K562 (cell line): ENCODE measurements around the gene ERP44. TPM values are rescaled to one million over a fixed set of nuclear protein-coding genes. Genes with fewer than 3 reads are reported as not detected.

Source experiments
- ATAC-seq: fragments of 200-7000 bp; cut with Tn5 transposase; 3 replicates; pipeline ENCODE4 v1.9.1; 2020; ENCODE audit warnings: moderate library complexity
- BruUV-seq: library from RNA; stranded (reverse); fragments of 400-500 nt; replicated peaks from 2 replicates; lab custom pipeline; 2021; lab: Mats Ljungman, UMichigan
- CTCF ChIA-PET: fragments of 300-600 bp; formaldehyde crosslinking; extraction: SDS; loops from one replicate; lab custom pipeline; 2021; ENCODE audit warnings: low intra/inter-chr PET ratio; lab: Yijun Ruan, JAX
- POLR2A ChIA-PET: fragments of 300-600, 350-650 bp; sonication (Branson Sonifier 250); formaldehyde crosslinking; extraction: SDS; loops from one replicate; lab custom pipeline; 2021; ENCODE audit warnings: antibody characterized with exemption, inconsistent platforms; lab: Yijun Ruan, JAX
- DNase-seq, 4 experiments: peaks; one replicate each; pipeline versions ENCODE4 v3.0.0 to v3.0.0-alpha.2; 2011 to 2018; ENCODE audit warnings: low spot score in 3 of 4, mixed read lengths in 3 of 4; ENCODE audit errors: extremely low read depth in 1 of 4
- FAIRE-seq: peaks from 2 replicates; lab custom pipeline; 2011; peaks lifted over from hg19 to GRCh38; lab: Jason Lieb, UNC
- H2AFZ ChIP-seq: 2 replicates; pipeline ENCODE4 v1.6.0; 2011; ENCODE audit warnings: low read depth, low read length, control low read depth, inconsistent platforms
- H3K27ac ChIP-seq: fragments of 200-600 bp; 3 replicates; pipeline ENCODE4 v1.8.0; 2011; ENCODE audit warnings: low read depth, mild to moderate bottlenecking, control low read depth, inconsistent platforms, low read length, moderate library complexity, mixed read lengths; ENCODE audit errors: extremely low read depth
- H3K27me3 ChIP-seq, 2 experiments: fragments of 300-600 bp in 1 of 2; 2 replicates in 1 of 2; 3 replicates in 1 of 2; pipeline versions ENCODE4 v1.6.0 to v1.8.0; 2011; ENCODE audit warnings: inconsistent platforms in 2 of 2, low read length in 2 of 2, mild to moderate bottlenecking in 1 of 2, mixed read lengths in 1 of 2, moderate library complexity in 1 of 2; ENCODE audit not compliant: control insufficient read depth in 2 of 2, insufficient read depth in 2 of 2
- H3K36me3 ChIP-seq: fragments of 300-600 bp; 3 replicates; pipeline ENCODE4 v1.8.0; 2011; ENCODE audit warnings: mild to moderate bottlenecking, low read length, inconsistent platforms; ENCODE audit not compliant: control insufficient read depth, insufficient read depth
- H3K4me1 ChIP-seq, 2 experiments: fragments of 200-600 bp in 1 of 2; replicated peaks in 1 of 2; 2 replicates in 1 of 2; 3 replicates in 1 of 2; pipeline versions ENCODE4 v1.5.1 to v1.8.0; 2011; ENCODE audit warnings: inconsistent platforms in 2 of 2, low read length in 2 of 2, mild to moderate bottlenecking in 1 of 2, mixed read lengths in 1 of 2, moderate library complexity in 1 of 2; ENCODE audit not compliant: control insufficient read depth in 2 of 2, insufficient read depth in 2 of 2
- H3K4me2 ChIP-seq: 2 replicates; pipeline ENCODE4 v1.6.1; 2011; ENCODE audit warnings: low read length, control low read depth, inconsistent platforms, mixed read lengths; ENCODE audit not compliant: insufficient read depth
- H3K4me3 ChIP-seq: fragments of 200-600 bp; sonication (generic), shearing (Covaris generic); 2 replicates; pipeline ENCODE4 v1.5.1; 2016; ENCODE audit warnings: control low read depth, inconsistent platforms
- H3K79me2 ChIP-seq: fragments of 200-600 bp; 3 replicates; pipeline ENCODE4 v1.8.0; 2011; ENCODE audit warnings: low read length, inconsistent platforms; ENCODE audit not compliant: control insufficient read depth, insufficient read depth
- H3K9ac ChIP-seq, 2 experiments: 2 replicates each; pipeline versions ENCODE4 v1.6.0 to v1.6.1; 2011; ENCODE audit warnings: low read depth in 2 of 2, low read length in 2 of 2, control low read depth in 1 of 2, inconsistent platforms in 1 of 2, mild to moderate bottlenecking in 1 of 2, mixed read lengths in 1 of 2; ENCODE audit not compliant: insufficient read depth in 1 of 2
- H3K9me1 ChIP-seq: one replicate; pipeline ENCODE4 v1.6.0; 2011; ENCODE audit warnings: inconsistent platforms, mild to moderate bottlenecking, low read length, moderate library complexity; ENCODE audit not compliant: control insufficient read depth, insufficient read depth
- H3K9me3 ChIP-seq: replicated peaks from 2 replicates; pipeline ENCODE4 v1.5.1; 2011; ENCODE audit warnings: low read depth, low read length, inconsistent platforms; ENCODE audit not compliant: control insufficient read depth, insufficient read depth
- H4K20me1 ChIP-seq: replicated peaks from 2 replicates; pipeline ENCODE4 v1.6.1; 2011; ENCODE audit warnings: low read length, inconsistent platforms, mixed read lengths; ENCODE audit not compliant: control insufficient read depth, insufficient read depth
- CGGBP1 ChIP-seq: fragments of 250-450 bp; sonication (Bioruptor Pico); IDR thresholded peaks from 2 replicates; pipeline ENCODE4 v1.9.0; 2021; ENCODE audit warnings: mild to moderate bottlenecking
- MAFG ChIP-seq: fragments of 450-650 bp; conservative IDR thresholded peaks from 2 replicates; pipeline ENCODE4 v1.6.1; 2016; ENCODE audit warnings: missing genetic modification characterization, missing compliant biosample characterization
- NFIC ChIP-seq: fragments of 450-650 bp; IDR thresholded peaks from 2 replicates; pipeline ENCODE4 v1.6.1; 2017; ENCODE audit warnings: mild to moderate bottlenecking, inconsistent platforms
- RBM25 ChIP-seq: fragments of 200-400 bp; formaldehyde crosslinking; IDR thresholded peaks from 2 replicates; pipeline ENCODE4 v1.6.1; 2018; ENCODE audit warnings: low read length, low read depth, moderate library complexity; ENCODE audit not compliant: severe bottlenecking
- STAT5A ChIP-seq: IDR thresholded peaks from 2 replicates; pipeline ENCODE4 v1.6.1; 2012; ENCODE audit warnings: low read length, inconsistent platforms, borderline replicate concordance
- ZKSCAN8 ChIP-seq: fragments of 200-800 bp; sonication (Bioruptor generic); IDR thresholded peaks from 2 replicates; pipeline ENCODE4 v1.6.1; 2016; ENCODE audit warnings: missing genetic modification characterization, missing compliant biosample characterization
- ZNF3 ChIP-seq: fragments of 250-450 bp; sonication (Bioruptor Pico); IDR thresholded peaks from 2 replicates; pipeline ENCODE4 v1.5.0; 2021; ENCODE audit warnings: mild to moderate bottlenecking, moderate library complexity
- WGBS: fragments of 100-300 bp; shearing (Covaris generic); methylation state at CpG from one replicate; pipeline ENCODE4 v1.1.6; 2016; ENCODE audit warnings: low coverage, mixed read lengths; ENCODE audit not compliant: insufficient coverage; ENCODE audit errors: missing lambda C conversion rate; 5-methylcytosine and 5-hydroxymethylcytosine counted together
- in situ Hi-C: fragments of 300-500 bp; cut with MboI; formaldehyde crosslinking; loops from 4 replicates; pipeline ENCODE4 v1.15.0; 2018; ENCODE audit warnings: inconsistent platforms, mixed read lengths
- intact Hi-C: fragments of 100-400 bp; cut with micrococcal nuclease; formaldehyde crosslinking; loops from 2 replicates; pipeline ENCODE4 v1.14.2; 2022
- polyA plus RNA-seq, 8 experiments: library from polyadenylated mRNA; depleted of rRNA in 4 of 8; stranded (reverse) in 5 of 8; unstranded in 3 of 8; fragments of >200 nt; fragmentation: Nextera tagmentation in 2 of 8; fragmentation: Illumina TruSeq in 1 of 8; extraction: Ambion mirVana in 2 of 8; extraction: Trizol in 1 of 8; gene quantifications; 2 replicates each; pipeline versions ENCODE4 v1.2.1 to v1.2.3, GENCODE V29; 2011 to 2014; ENCODE audit warnings: inconsistent platforms in 1 of 8, missing spikeins in 1 of 8
- total RNA-seq, 7 experiments: library from RNA; depleted of rRNA in 6 of 7; stranded (reverse); fragments of >200 nt in 6 of 7; fragmentation: Illumina TruSeq in 2 of 7; extraction: Trizol in 2 of 7; gene quantifications; 2 replicates each; pipeline versions ENCODE4 v1.2.1 to v1.2.3, GENCODE V29; 2011 to 2021; ENCODE audit warnings: low replicate concordance in 1 of 7

ERP44 gene
- total and polyA plus RNA-seq, 9 of the 15 experiments (the other 6 are each of a cell fraction or from before 2014, with no cell fraction given): 9.2 to 23.4 (median 13.6) TPM

DNA sequence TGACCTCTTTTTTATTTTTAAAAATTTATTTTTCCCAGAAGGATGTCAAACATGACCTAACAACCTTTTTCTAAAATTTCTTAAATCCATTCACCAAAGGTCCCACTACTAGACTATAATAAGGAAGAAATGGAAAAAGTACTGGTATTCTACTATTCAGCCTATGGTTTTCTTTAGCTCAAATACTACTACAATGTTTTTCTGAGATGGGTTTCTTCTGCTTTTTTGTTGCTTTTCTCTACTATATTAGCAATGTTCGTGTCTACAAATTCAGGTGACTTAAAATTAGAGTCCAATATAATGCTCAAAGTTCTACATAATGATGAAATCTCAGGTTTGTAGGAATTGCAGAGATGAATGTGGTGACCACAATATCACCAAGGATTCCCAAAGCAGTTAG, 7.9 kb downstream of the ERP44 start:
- Histone ChIP-seq H4K20me1 (no peaks in the 10 kb centered on the region), H3K4me3 (no peak overlapping the region)
- POLR2A ChIA-PET: no interaction called here
- FAIRE-seq: no peak
- in situ Hi-C loops: no loop called here
- TF ChIP-seq STAT5A (no peak), ZNF3 (peak; percentile 80), MAFG (tag) (no peak), CGGBP1 (CRISPR knock-in tag) (no peak), RBM25 (peak; percentile 28), ZKSCAN8 (CRISPR knock-in tag) (no peak), NFIC (no peak)
- TF ChIP-seq, all 486 proteins: peak for 2
- H3K4me2 ChIP-seq: no peak overlapping the region
- no TSS peak for BruUV-seq
- H3K9ac ChIP-seq: no peak overlapping the region
- CTCF ChIA-PET: no interaction called here
- peaks cover 94% of the 10 kb centered on the region for H3K79me2 ChIP-seq
- WGBS: 86% methylated on average over 1 of the region's 1 CpG
- H2AFZ ChIP-seq: no peak overlapping the region
- no peak overlapping the region for H3K27ac ChIP-seq
- intact Hi-C loops: loop anchor here (10.0 kb wide), 1 partner anchor 266 kb away; the partner anchor contains the start of gene NR4A3
- H3K27me3 ChIP-seq: no peaks in the 10 kb centered on the region
- H3K9me3 ChIP-seq: peaks cover 2% of the 10 kb centered on the region; the same call in 1 of the 2 replicates
- no peak for ATAC-seq
- H3K36me3 ChIP-seq: 0 out of 3 replicates have a peak, but pooled peaks cover 3% of the 10 kb centered on the region
- no peak for DNase-seq
- H3K9me1 ChIP-seq: no peaks in the 10 kb centered on the region
- peaks cover 8 to 11% of the 10 kb centered on the region in 2 experiments; a peak in 3 of 5 replicates for H3K4me1 ChIP-seq
